Subcutaneous abdominal adipose tissue (tissue), 5 donors: ENCODE measurements around the gene KIF5B.

Source experiments
- H3K27ac ChIP-seq: one replicate; pipeline ENCODE4 v1.7.0; 2013; ENCODE audit warnings: low read depth, mild to moderate bottlenecking, inconsistent platforms, low read length, moderate library complexity
- H3K27me3 ChIP-seq, 5 donors: one replicate each; pipeline ENCODE4 v1.7.0; 2013; ENCODE audit warnings: low read length in 5 of 5, inconsistent platforms in 1 of 5; ENCODE audit not compliant: control insufficient read depth in 5 of 5, insufficient read depth in 4 of 5
- H3K36me3 ChIP-seq, 5 donors: one replicate each; pipeline ENCODE4 v1.7.0; 2013; ENCODE audit warnings: low read length in 5 of 5; ENCODE audit not compliant: control insufficient read depth in 5 of 5, insufficient read depth in 5 of 5
- H3K4me1 ChIP-seq, 5 donors: one replicate each; pipeline ENCODE4 v1.7.0; 2013; ENCODE audit warnings: low read length in 5 of 5, mild to moderate bottlenecking in 3 of 5, moderate library complexity in 1 of 5; ENCODE audit not compliant: control insufficient read depth in 5 of 5, insufficient read depth in 5 of 5
- H3K4me3 ChIP-seq, 5 donors: one replicate each; pipeline ENCODE4 v1.7.0; 2013; ENCODE audit warnings: low read length in 5 of 5, low read depth in 1 of 5
- H3K9ac ChIP-seq, 5 donors: one replicate each; pipeline ENCODE4 v1.7.0; 2013; ENCODE audit warnings: low read length in 5 of 5, mild to moderate bottlenecking in 4 of 5, moderate library complexity in 3 of 5
- H3K9me3 ChIP-seq, 5 donors: one replicate each; pipeline ENCODE4 v1.7.0; 2013; ENCODE audit warnings: low read length in 5 of 5; ENCODE audit not compliant: control insufficient read depth in 5 of 5
- donor health status: healthy.
- donor health status: healthy.
- donor health status: healthy.
- donor health status: healthy.
- donor health status: healthy.

KIF5B gene

DNA sequence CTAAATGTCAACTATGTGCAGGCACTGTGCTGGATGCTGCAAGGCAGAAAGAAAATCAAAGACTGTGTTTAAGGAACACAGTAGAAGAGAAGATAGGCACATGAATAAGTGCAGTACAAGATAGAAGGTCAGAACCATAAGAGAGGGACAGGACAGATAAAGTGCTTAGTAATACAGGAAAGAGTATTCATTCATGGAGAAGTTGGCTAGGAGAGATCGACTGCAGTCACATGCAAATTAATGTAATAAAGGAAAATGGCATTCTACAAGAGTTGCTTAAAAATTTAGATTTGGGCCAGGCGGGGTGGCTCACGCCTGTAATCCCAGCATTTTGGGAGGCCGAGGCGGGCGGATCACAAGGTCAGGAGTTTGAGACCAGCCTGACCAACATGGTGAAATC, 24.8 kb downstream of the KIF5B start:
- Histone ChIP-seq H3K4me1 (no peaks in the 10 kb centered on the region), H3K27me3 (no peaks in the 10 kb centered on the region), H3K4me3 (no peak overlapping the region), H3K36me3 (peaks cover 74 to 92% (median 85%) of the 10 kb centered on the region in 5 donors), H3K27ac (no peak overlapping the region), H3K9ac (no peak overlapping the region), H3K9me3 (no peaks in the 10 kb centered on the region)

DNA sequence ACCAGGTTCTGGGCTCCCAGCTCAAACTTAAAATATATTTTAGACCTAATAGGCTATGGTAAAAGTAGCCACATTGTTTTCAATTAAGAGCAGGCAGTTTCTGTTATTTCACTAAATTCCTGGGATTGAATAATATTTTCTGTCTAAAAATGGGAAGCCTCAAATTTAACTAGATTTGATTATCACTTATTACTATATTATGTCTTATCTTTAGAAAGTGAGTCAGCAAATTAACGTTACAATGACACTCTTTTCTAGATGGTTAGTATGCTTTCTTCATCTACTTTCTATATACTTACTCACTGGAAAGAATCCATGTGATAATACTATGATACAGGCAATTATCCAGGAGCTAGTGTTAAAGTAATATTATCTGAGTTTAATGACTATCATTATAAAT, 27.5 kb downstream of the KIF5B start:
- Histone ChIP-seq H3K9me3 (no peaks in the 10 kb centered on the region), H3K27ac (no peak overlapping the region), H3K4me1 (no peaks in the 10 kb centered on the region), H3K4me3 (no peak overlapping the region), H3K9ac (no peak overlapping the region), H3K36me3 (peaks cover 61 to 80% (median 76%) of the 10 kb centered on the region in 5 donors), H3K27me3 (no peaks in the 10 kb centered on the region)

DNA sequence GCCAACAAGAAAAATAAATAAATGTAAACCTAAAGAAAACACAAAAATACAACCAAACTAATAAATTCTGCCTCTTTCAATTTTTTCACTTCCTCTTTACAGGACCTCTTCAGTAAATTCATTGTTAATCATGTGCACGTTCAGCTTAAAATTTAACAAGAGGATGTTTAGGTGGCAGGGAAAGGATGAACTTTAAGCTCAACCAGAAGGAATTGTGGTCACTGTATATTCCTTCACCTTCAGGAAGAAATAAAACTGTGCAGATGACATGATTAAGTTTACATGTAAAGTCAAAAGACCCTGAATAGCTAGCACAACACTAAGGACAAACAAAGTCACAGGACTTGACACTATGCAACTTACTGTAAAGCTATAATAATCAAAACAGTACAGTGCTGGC, 33.0 kb downstream of the KIF5B start:
- H3K9me3 ChIP-seq: no peaks in the 10 kb centered on the region
- no peak overlapping the region for H3K4me3 ChIP-seq
- no peaks in the 10 kb centered on the region for H3K4me1 ChIP-seq
- no peak overlapping the region for H3K27ac ChIP-seq
- no peaks in the 10 kb centered on the region for H3K27me3 ChIP-seq
- peaks cover 58 to 78% (median 66%) of the 10 kb centered on the region in 5 donors for H3K36me3 ChIP-seq
- H3K9ac ChIP-seq: no peak overlapping the region

DNA sequence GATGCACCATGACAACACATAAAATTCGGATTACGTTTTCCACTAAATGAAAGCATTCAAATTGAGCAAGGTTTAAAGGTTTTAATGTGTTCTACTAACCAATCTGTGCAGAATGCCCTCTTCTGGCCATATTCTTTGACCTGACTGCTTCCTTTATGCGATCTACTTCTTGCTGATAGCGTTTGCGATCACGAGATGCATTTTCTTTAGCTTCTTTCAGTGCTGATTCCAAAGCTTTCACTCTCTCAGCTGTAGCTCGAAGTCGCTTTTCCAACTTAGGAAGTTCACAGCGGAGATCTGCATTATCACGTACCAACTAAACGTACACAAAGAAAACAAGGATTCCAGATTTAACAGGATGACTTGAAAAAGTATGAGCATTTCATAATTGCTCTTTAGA, 39.2 kb downstream of the KIF5B start:
- Histone ChIP-seq H3K27ac (no peak overlapping the region), H3K36me3 (peaks cover 61 to 97% (median 88%) of the 10 kb centered on the region in 5 donors), H3K4me3 (no peak overlapping the region), H3K9ac (no peak overlapping the region), H3K9me3 (no peaks in the 10 kb centered on the region), H3K27me3 (no peaks in the 10 kb centered on the region), H3K4me1 (no peaks in the 10 kb centered on the region)

DNA sequence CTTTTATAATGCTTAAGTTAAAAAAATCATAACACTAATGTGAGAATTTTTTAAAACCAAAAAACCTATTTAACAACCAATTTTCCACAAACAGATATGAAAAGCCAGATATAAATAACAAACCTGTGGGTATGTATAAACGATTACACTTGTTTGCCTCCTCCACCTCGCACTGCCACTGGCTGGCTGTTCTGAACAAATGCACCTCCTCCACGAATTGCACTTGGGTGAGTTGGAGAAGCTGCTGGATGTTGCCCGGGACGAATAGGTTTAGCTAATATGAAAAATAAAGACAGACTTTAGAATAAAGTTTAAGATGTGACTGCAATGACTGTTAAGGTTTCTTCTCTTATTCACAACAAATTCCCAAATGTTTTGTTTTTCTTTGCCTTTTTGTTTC, 40.8 kb downstream of the KIF5B start:
- Histone ChIP-seq H3K4me3 (no peak overlapping the region), H3K36me3 (peaks cover 63 to 97% (median 79%) of the 10 kb centered on the region in 5 donors), H3K9me3 (no peaks in the 10 kb centered on the region), H3K27ac (no peak overlapping the region), H3K27me3 (no peaks in the 10 kb centered on the region), H3K4me1 (no peaks in the 10 kb centered on the region), H3K9ac (no peak overlapping the region)

DNA sequence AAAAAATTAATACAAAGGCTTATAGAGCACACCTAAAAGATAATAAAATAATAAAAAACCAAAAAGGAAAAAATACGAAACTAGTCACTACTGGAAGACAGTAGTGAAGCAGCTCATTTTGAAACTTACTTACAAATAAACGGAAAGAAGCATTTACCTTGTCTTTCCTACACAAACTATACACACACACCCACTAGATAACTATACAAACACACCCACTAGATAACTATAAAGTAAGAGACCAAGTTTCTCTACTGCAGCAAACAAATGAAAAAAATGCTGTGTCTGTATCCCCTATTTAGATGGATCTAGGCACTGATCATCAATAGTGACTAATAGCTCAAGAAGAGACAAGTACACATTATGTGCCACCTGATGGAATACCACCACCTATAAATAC, 49.2 kb downstream of the KIF5B start:
- H3K36me3 ChIP-seq: peaks cover 13 to 40% (median 28%) of the 10 kb centered on the region in 5 donors
- H3K9ac ChIP-seq: no peak overlapping the region
- no peak overlapping the region for H3K27ac ChIP-seq
- H3K4me3 ChIP-seq: no peak overlapping the region
- no peaks in the 10 kb centered on the region for H3K27me3 ChIP-seq
- peaks cover 0 to 17% (median 9%) of the 10 kb centered on the region in 5 donors for H3K4me1 ChIP-seq
- H3K9me3 ChIP-seq: no peaks in the 10 kb centered on the region

DNA sequence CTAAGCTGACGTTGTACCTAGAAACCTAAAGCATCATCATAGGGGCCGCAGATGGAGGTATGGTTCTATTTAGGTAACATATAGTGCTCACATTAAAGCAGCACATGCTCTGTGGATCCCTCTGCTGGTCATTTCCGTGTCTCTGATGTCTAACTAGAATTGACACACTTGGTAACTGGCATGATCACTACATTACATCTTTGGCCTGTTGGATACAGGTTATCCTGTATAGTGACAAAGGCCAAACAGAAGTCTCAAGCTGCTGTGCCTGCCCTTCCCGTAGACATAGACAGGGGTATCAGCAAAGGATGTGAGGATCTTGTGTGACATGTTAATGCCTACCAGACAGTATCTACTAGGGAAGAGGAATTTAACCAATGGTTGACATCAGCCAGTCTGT, 51.2 kb downstream of the KIF5B start:
- H3K9me3 ChIP-seq: no peaks in the 10 kb centered on the region
- H3K4me1 ChIP-seq: peaks cover 0 to 17% (median 9%) of the 10 kb centered on the region in 5 donors
- H3K27me3 ChIP-seq: no peaks in the 10 kb centered on the region
- no peak overlapping the region for H3K4me3 ChIP-seq
- peaks cover 7 to 20% (median 17%) of the 10 kb centered on the region in 5 donors for H3K36me3 ChIP-seq
- H3K9ac ChIP-seq: no peak overlapping the region
- H3K27ac ChIP-seq: no peak overlapping the region

DNA sequence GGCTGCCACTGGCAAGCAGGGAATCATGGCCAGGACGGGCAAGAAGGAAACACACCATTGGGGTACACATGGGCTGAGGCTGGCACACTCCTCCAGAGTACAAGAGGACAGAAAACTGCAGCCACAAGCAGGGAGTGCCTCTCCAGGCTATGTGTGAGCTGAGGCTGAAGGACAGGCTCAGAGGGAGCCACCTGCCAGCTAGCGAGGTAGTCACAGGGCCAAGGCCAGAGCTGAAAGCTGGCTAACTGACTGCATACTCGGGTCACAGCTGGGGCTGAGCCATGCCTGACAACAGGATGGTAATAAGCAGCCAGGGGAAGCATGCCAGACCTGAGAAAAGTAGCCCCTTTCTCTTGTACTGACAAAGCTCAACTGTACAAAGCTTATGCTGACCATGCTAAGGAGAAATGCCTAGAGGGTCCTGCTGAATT, 52.0 kb downstream of the KIF5B start:
- H3K27ac ChIP-seq: no peak overlapping the region
- H3K9ac ChIP-seq: no peak overlapping the region

DNA sequence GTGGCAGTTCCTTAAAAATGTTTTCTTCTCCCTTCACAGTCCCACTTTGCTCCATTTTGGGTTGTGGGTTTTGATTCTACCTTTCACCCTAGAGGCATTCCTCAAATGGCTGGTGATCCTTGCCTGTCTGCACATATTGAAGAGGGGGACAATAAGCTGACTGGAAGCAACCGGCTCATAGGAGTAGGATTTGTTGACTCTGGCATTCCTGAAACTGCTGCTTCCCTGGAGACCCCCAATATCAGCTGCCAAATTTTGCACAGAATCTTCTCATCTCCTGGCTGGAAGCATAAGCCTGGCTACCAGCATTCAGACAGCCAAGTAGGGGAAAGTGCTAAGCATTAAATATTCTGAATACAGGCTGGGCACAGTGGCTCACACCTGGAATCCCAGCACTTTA, 53.7 kb downstream of the KIF5B start:
- no peaks in the 10 kb centered on the region for H3K9me3 ChIP-seq
- no peak overlapping the region for H3K9ac ChIP-seq
- no peak overlapping the region for H3K27ac ChIP-seq
- peaks cover 0 to 17% (median 9%) of the 10 kb centered on the region in 5 donors for H3K4me1 ChIP-seq
- peaks cover 0 to 5% (median 2%) of the 10 kb centered on the region in 5 donors for H3K36me3 ChIP-seq
- H3K27me3 ChIP-seq: no peaks in the 10 kb centered on the region
- H3K4me3 ChIP-seq: no peak overlapping the region

More for the DNA sequence above, 52.0 kb downstream of the KIF5B start:
- peaks cover 4 to 13% (median 13%) of the 10 kb centered on the region in 5 donors for H3K36me3 ChIP-seq
- H3K4me1 ChIP-seq: peaks cover 0 to 17% (median 9%) of the 10 kb centered on the region in 5 donors
- H3K9me3 ChIP-seq: no peaks in the 10 kb centered on the region
- H3K27me3 ChIP-seq: no peaks in the 10 kb centered on the region
- H3K4me3 ChIP-seq: no peak overlapping the region

DNA sequence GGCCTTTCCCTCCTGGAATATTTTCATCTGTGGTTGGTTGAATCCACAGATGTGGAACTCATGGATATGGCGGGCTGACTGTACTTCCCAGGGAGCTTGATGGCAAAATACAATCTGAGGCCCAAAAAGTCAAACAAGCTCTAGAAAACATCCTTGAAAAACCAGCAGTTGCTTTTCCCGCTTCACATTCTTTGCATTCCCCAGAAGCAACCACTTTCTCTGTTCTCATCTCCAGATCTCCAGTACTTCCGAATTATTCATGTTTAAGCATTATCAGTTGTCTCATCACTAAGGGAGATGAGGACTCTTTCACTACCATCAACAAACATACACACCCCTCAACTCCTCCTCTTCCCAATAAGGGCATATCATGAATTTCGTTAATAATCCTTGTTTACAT, 55.3 kb downstream of the KIF5B start:
- peaks cover 0 to 5% (median 2%) of the 10 kb centered on the region in 5 donors for H3K36me3 ChIP-seq
- H3K9me3 ChIP-seq: no peaks in the 10 kb centered on the region
- H3K4me3 ChIP-seq: no peak overlapping the region
- H3K27ac ChIP-seq: no peak overlapping the region
- H3K27me3 ChIP-seq: no peaks in the 10 kb centered on the region
- H3K4me1 ChIP-seq: peaks cover 0 to 17% (median 9%) of the 10 kb centered on the region in 5 donors
- no peak overlapping the region for H3K9ac ChIP-seq

DNA sequence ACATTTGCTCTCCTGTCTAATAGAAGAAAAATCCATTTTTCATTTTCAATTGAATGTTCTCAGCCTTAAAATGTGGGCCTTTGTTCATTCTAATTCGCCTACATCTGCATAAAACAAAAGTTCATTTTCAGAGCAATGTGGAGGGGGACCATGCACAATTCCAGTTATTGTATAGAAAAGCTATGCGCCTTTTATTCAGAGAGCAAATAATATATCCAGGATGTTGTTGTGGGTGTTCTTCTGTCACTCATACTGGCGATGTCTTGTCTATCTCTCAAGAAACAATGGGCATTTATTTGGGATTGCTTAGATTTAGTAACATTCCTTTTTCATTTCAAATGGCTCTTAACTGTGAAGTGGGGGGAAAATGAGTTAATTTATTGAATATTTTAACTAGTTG, 56.4 kb downstream of the KIF5B start:
- H3K9ac ChIP-seq: no peak overlapping the region
- no peaks in the 10 kb centered on the region for H3K9me3 ChIP-seq
- H3K4me1 ChIP-seq: peaks cover 0 to 17% (median 9%) of the 10 kb centered on the region in 5 donors
- no peaks in the 10 kb centered on the region for H3K36me3 ChIP-seq
- H3K27ac ChIP-seq: no peak overlapping the region
- no peaks in the 10 kb centered on the region for H3K27me3 ChIP-seq
- no peak overlapping the region for H3K4me3 ChIP-seq
